Endodermal cell (in vitro differentiated cells): ENCODE results near the gene DNPH1. TPM values are rescaled to one million over a fixed set of nuclear protein-coding genes. Genes with fewer than 3 reads are reported as not detected.
A peak's percentile ranks its signal among the peaks of the same experiment; 100 is the strongest.

Source experiments
- DNase-seq: peaks from one replicate; pipeline ENCODE4 v3.0.0-alpha.2; 2017
- H3K27ac ChIP-seq: 2 replicates; pipeline ENCODE4 v1.5.1; 2013; ENCODE audit warnings: mild to moderate bottlenecking, low read depth, low read length, moderate library complexity
- H3K27me3 ChIP-seq: 2 replicates; pipeline ENCODE4 v1.6.1; 2013; ENCODE audit warnings: mild to moderate bottlenecking, low read length, moderate library complexity; ENCODE audit not compliant: insufficient read depth, control insufficient read depth, poor library complexity, severe bottlenecking
- H3K36me3 ChIP-seq: 2 replicates; pipeline ENCODE4 v1.7.0; 2013; ENCODE audit warnings: mild to moderate bottlenecking, low read length, moderate library complexity; ENCODE audit not compliant: control insufficient read depth, insufficient read depth
- H3K4me1 ChIP-seq: one replicate; pipeline ENCODE4 v1.7.0; 2013; ENCODE audit warnings: low read length; ENCODE audit not compliant: control insufficient read depth, insufficient read depth
- H3K4me3 ChIP-seq: 2 replicates; pipeline ENCODE4 v1.5.1; 2013; ENCODE audit warnings: mild to moderate bottlenecking, low read length, moderate library complexity
- H3K9ac ChIP-seq: 2 replicates; pipeline ENCODE4 v1.6.1; 2013; ENCODE audit warnings: mild to moderate bottlenecking, low read length, moderate library complexity; ENCODE audit not compliant: poor library complexity, severe bottlenecking; ENCODE audit errors: extremely low read depth
- H3K9me3 ChIP-seq: 2 replicates; pipeline ENCODE4 v1.6.1; 2013; ENCODE audit warnings: mild to moderate bottlenecking, low read length, moderate library complexity; ENCODE audit not compliant: control insufficient read depth
- H3K27ac Mint-ChIP-seq: 2 replicates; pipeline ENCODE4 v1.8.0; 2020; ENCODE audit warnings: mixed read lengths
- H3K27me3 Mint-ChIP-seq: 2 replicates; pipeline ENCODE4 v1.8.0; 2021; ENCODE audit warnings: mild to moderate bottlenecking, mixed read lengths; ENCODE audit not compliant: insufficient read depth
- H3K36me3 Mint-ChIP-seq: 2 replicates; pipeline ENCODE4 v1.8.0; 2020; ENCODE audit warnings: low read depth, mixed read lengths
- H3K4me1 Mint-ChIP-seq: 2 replicates; pipeline ENCODE4 v1.8.0; 2020; ENCODE audit warnings: mixed read lengths
- H3K4me3 Mint-ChIP-seq: 2 replicates; pipeline ENCODE4 v1.8.0; 2020; ENCODE audit warnings: mild to moderate bottlenecking, moderate library complexity, mixed read lengths
- H3K9me3 Mint-ChIP-seq: 2 replicates; pipeline ENCODE4 v1.8.0; 2020; ENCODE audit warnings: mild to moderate bottlenecking, mixed read lengths
- WGBS, 2 experiments: methylation state at CpG; one replicate each; pipeline versions ENCODE4 v1.1.5 to v1.1.7; 2013; ENCODE audit warnings: missing lambda C conversion rate in 2 of 2, mixed read lengths in 1 of 2; ENCODE audit not compliant: insufficient coverage in 1 of 2, insufficient read length in 1 of 2; 5-methylcytosine and 5-hydroxymethylcytosine counted together
- total RNA-seq, 2 donors: library from RNA; stranded (reverse); fragmentation: NEBNext Ultra II Directional in 1 of 2; extraction: Animal tissue kit (Norgen Biotek cat#: 25700) in 1 of 2; gene quantifications; 2 replicates in 1 of 2; 3 replicates in 1 of 2; pipeline ENCODE4 v1.2.1, GENCODE V29; 2021
- TF ChIP-seq, protein P1 (sequence below): fragments of 200-600 bp; sonication (generic); conservative IDR thresholded peaks from 2 replicates; pipeline ENCODE4 v1.5.0; 2021; ENCODE audit warnings: antibody characterized with exemption, mild to moderate bottlenecking

The DNPH1 gene
- total RNA-seq, 2 donors from 2014 or later: 48.2 to 66.5 TPM

DNA sequence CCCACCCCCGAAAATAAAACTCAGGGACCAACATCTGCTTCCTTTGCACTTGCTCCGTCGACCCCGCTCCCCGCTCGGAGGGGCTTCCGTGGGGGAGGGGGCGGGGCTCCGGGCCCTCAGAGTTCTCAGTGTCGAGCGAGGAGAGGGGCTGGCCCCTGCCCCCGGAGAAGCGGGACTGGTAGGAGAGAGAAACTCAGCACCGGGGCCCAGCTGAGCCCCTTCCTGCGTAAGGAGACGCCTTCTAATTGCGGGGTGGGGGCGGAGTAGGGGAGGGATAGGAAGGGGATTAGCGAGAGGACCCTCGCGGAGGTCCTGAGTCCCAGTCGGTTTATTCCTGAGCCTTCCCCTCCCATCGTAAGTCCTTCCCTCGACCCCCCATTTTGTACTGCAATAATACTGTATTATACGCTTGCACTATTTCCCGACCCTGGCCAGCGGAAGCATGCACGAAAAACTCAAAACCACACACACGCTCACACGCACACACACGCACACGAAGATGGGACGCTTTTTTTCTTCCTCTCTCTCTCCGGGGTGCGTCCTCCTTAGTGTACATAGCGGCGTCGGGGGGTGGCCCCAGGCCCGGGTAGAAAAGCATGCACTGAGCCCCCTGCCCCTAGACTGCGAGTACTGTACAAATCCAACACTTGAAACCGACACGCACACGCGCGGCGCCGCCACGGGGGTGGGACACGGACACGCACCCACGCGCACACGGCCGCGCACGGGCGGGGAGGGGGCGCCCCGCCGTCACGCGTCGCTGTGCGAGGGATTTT lies 46.7 kb upstream of the DNPH1 start:
- TF ChIP-seq, protein P1, sequence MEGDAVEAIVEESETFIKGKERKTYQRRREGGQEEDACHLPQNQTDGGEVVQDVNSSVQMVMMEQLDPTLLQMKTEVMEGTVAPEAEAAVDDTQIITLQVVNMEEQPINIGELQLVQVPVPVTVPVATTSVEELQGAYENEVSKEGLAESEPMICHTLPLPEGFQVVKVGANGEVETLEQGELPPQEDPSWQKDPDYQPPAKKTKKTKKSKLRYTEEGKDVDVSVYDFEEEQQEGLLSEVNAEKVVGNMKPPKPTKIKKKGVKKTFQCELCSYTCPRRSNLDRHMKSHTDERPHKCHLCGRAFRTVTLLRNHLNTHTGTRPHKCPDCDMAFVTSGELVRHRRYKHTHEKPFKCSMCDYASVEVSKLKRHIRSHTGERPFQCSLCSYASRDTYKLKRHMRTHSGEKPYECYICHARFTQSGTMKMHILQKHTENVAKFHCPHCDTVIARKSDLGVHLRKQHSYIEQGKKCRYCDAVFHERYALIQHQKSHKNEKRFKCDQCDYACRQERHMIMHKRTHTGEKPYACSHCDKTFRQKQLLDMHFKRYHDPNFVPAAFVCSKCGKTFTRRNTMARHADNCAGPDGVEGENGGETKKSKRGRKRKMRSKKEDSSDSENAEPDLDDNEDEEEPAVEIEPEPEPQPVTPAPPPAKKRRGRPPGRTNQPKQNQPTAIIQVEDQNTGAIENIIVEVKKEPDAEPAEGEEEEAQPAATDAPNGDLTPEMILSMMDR: no peak
- Mint-ChIP-seq H3K9me3 (no peaks in the 10 kb centered on the region), H3K27ac (no peak overlapping the region)

DNA sequence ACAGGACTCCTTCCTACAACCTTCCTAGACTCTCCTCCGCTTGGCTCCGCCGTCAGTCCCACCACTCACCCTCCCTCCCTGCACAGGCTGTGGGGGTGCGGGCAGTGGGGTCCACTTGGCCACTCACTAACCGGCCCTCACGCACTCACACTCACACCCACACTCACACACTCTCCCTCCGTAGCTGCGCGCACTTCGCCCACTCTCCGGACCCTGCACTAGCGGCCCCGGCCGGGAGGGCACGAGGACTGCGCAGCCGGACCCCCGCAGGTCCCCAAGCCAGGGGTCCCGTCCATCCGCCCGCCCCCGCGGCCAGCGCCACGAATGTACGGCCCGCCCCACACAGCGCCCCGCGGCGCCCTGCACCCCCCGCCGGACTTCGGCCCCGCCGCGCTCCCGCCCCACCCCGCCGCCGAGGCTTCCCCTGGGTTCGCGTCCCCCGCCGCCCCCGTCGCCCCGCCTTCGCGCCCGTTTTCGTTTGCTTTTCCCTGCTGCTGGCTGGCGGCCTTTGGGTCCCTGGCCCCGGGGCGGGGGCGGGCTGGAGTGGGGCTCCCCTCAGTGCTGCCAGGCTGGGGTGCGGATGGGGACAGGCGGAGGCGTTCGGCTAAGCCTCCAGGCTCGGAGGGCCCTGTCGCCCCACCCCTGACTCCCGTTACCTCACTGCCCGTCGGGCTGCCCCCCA lies 45.8 kb upstream of the DNPH1 start:
- Histone ChIP-seq H3K9ac (no peak overlapping the region), H3K27me3 (peaks cover 41% of the 10 kb centered on the region), H3K9me3 (no peaks in the 10 kb centered on the region), H3K4me1 (peaks cover 12% of the 10 kb centered on the region), H3K27ac (no peak overlapping the region), H3K36me3 (no peaks in the 10 kb centered on the region), H3K4me3 (peak overlapping the region; percentile 45)
- no peak for DNase-seq
- H3K4me1 Mint-ChIP-seq: peaks cover 34% of the 10 kb centered on the region
- no peaks in the 10 kb centered on the region for H3K36me3 Mint-ChIP-seq
- WGBS, 2 experiments: 0 to 11% methylated on average over 1 to 65 of the region's 65 CpGs
- H3K27ac Mint-ChIP-seq: no peak overlapping the region
- peak overlapping the region; percentile 53 for H3K4me3 Mint-ChIP-seq
- TF ChIP-seq, protein P1: no peak
- peaks cover 65% of the 10 kb centered on the region for H3K27me3 Mint-ChIP-seq
- H3K9me3 Mint-ChIP-seq: no peaks in the 10 kb centered on the region

More for the DNA sequence above, 46.7 kb upstream of the DNPH1 start:
- Mint-ChIP-seq H3K27me3 (peaks cover 58% of the 10 kb centered on the region), H3K4me3 (peak overlapping the region; percentile 53), H3K36me3 (no peaks in the 10 kb centered on the region), H3K4me1 (peaks cover 32% of the 10 kb centered on the region)
- H3K27me3 ChIP-seq: peaks cover 41% of the 10 kb centered on the region
- no peak overlapping the region for H3K27ac ChIP-seq
- H3K4me3 ChIP-seq: peak overlapping the region; percentile 45
- H3K9me3 ChIP-seq: no peaks in the 10 kb centered on the region
- WGBS, 2 experiments: 22 to 43% methylated on average over 35 to 63 of the region's 64 CpGs
- no peaks in the 10 kb centered on the region for H3K36me3 ChIP-seq
- peaks cover 12% of the 10 kb centered on the region for H3K4me1 ChIP-seq
- DNase-seq: no peak
- no peak overlapping the region for H3K9ac ChIP-seq

DNA sequence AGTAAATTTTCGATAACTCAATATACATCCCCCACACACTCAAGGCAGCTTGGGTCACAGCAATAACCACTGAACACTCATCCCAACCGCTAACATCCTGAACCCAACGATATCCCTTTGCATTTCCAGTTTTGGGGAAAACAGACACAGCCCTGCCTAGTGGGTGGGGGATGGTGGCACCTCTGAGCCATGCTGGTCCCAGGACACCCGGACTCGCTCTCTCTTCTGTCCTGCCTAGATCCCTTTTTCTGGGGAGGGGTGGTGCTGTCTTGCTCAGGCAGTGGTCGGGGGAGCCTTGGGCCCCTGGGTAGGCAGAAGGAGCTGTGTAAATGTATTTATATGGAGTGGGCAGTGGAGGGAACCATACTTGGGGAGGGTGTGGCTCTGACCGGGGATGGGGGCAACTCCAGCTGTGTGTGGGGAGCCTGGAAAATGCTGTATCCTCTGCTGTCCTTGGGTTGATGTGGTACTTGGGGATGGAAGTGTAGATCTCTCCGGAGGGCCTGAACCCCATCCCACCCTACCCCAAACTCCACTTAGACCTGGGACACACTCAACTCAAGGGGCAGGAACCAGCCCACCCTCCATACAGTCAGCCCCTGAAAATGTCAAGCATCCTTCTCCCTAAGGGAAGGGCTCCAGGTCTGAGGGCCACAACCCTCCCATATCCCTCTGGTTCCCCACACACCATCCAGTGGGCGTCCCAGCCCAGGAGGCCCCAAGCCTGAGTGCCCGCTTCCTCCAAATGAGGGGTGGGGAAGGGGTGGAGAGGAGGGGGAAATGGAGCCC lies 45.0 kb upstream of the DNPH1 start:
- Histone ChIP-seq H3K9ac (no peak overlapping the region), H3K4me3 (no peak overlapping the region), H3K27me3 (peaks cover 42% of the 10 kb centered on the region), H3K9me3 (no peaks in the 10 kb centered on the region), H3K27ac (no peak overlapping the region), H3K36me3 (no peaks in the 10 kb centered on the region), H3K4me1 (peaks cover 12% of the 10 kb centered on the region)
- WGBS, 2 experiments: 83 to 90% methylated on average over 6 to 8 of the region's 10 CpGs
- no peak for DNase-seq
- Mint-ChIP-seq H3K27ac (no peak overlapping the region), H3K9me3 (no peaks in the 10 kb centered on the region), H3K27me3 (peaks cover 67% of the 10 kb centered on the region), H3K4me1 (peaks cover 37% of the 10 kb centered on the region), H3K4me3 (peak overlapping the region; percentile 53), H3K36me3 (no peaks in the 10 kb centered on the region)
- TF ChIP-seq, protein P1: no peak
